MV-4-11 (cell line): ENCODE measurements around the gene AUNIP.

Source experiments
- DNase-seq: peaks from one replicate; lab custom pipeline; 2025; lab: John Stamatoyannopoulos, UW

Gene AUNIP

GRCh38 chr1:25794325-25794724, 64.9 kb downstream of the AUNIP start:
- DNase-seq, result no peak

DNA sequence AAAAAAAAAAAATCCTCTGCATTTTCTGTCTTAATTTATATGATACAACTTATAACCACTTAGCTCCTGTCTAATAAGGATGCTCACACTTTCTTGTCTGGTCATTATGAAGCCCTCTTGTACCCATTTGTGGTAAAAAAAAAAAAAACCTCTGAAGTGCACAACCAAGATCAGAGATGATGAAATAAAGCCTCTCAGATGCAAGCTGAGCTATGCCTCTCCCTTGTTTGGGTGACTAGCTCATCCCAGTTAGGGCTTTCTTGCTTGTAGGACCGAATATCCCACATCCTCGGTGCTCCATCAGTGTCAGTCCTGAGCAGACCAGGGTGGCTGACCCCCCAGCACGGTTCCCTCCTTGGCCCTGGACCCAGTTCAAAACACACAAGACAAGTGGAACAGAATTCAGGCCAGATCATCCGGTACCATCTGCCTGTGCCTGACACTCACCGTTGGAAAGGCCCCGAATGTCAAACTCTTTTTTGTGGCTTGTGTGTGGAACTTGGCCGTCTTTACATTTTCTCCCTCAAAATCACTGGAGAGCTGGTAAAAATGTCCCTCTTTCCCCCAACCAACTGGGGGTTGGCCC, 65.6 kb downstream of the AUNIP start:
- DNase-seq, result no peak

GRCh38 chr1:25792115-25792514, 67.1 kb downstream of the AUNIP start:
- no peak for DNase-seq

- DNase-seq, result no peak
These were observed 68.8 kb downstream of the AUNIP start for GRCh38 chr1:25790472-25790871.

- DNase-seq, result no peak
These were observed 71.5 kb downstream of the AUNIP start for GRCh38 chr1:25787760-25788166.

- no peak for DNase-seq
These were observed 72.1 kb downstream of the AUNIP start for GRCh38 chr1:25786887-25787759.

DNA sequence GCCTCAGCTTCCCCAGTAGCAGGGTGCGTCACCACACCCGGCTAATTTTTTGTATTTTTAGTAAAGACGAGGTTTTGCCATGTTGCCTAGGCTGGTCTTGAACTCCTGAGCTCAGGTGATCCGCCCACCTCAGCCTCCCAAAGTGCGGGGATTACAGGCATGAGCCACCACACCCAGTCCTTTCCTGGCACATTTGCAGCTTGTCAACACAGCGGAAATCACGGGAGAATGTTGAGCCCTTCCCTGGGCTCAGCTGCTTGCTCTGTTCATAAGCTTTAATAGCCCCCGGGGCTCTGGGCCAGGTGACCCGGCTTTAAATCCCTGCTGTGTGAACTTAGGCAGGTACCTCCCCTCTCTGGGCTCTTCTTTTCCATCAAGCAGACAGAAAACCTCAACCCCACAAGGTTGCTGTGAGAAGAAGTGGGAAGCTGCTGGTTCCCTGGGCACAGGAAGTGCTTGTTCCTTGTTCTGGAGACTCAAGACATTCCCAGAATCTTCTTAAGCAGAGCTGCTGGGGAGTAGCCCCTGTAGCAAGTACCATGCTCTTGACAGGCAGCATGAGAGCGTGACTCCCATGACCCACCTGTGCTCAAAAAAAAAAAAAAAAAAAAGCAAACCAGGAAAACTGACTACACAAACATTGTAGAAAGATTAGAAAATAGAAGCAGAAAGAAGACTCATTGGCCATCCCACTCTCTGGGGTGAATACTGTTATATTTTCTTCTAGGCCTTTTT, 73.8 kb downstream of the AUNIP start:
- DNase-seq, result no peak

GRCh38 chr1:25784575-25785051, 74.6 kb downstream of the AUNIP start:
- no peak for DNase-seq
